Muscle of back (tissue), 11 donors: ENCODE data around the gene RBM46. TPM values are rescaled to one million over a fixed set of nuclear protein-coding genes. Genes with fewer than 3 reads are reported as not detected.
"Not testable (repeated sequence)": the region's sequence is repeated elsewhere in the genome, so short reads cannot be mapped to it uniquely, and the experiment has no call there.

ENCODE experiments used
- DNase-seq, 3 donors: peaks; one replicate each; pipeline versions ENCODE4 v3.0.0 to v3.0.0-alpha.2; 2013
- polyA plus RNA-seq, 10 donors: library from polyadenylated mRNA; unstranded; fragments of 120-200 nt; gene quantifications; one replicate each; pipeline ENCODE4 v1.2.1, GENCODE V29; 2013; ENCODE audit not compliant: insufficient read length in 10 of 10

Gene RBM46
- polyA plus RNA-seq, 10 donors, result 0.05 to 0.24 (median 0.13) TPM; not detected in 4

- no peak for DNase-seq
Measured at GRCh38 chr4:154836513-154836912, 55.4 kb downstream of the RBM46 start.

GRCh38 chr4:154838155-154838554 is 57.1 kb downstream of the RBM46 start:
- no peak for DNase-seq

GRCh38 chr4:154838694-154839093 is 57.6 kb downstream of the RBM46 start:
- DNase-seq, result no peak

GRCh38 chr4:154854362-154854761 is 73.3 kb downstream of the RBM46 start:
- DNase-seq, result peak; percentile 5 to 19 (median 10)

GRCh38 chr4:154858166-154858565 is 77.1 kb downstream of the RBM46 start:
- DNase-seq, result no peak

- DNase-seq, result no peak
Measured at GRCh38 chr4:154868414-154869194, 87.5 kb downstream of the RBM46 start.

- DNase-seq, result peak in 2 of 3 donors; percentile 2 to 8
Measured at GRCh38 chr4:154869301-154869700, 88.2 kb downstream of the RBM46 start.

- DNase-seq, result no peak
Measured at GRCh38 chr4:154872198-154872597, 91.1 kb downstream of the RBM46 start.

GRCh38 chr4:154874049-154874448 is 93.0 kb downstream of the RBM46 start:
- not testable (repeated sequence) for DNase-seq

GRCh38 chr4:154877110-154877760 is 96.2 kb downstream of the RBM46 start:
- DNase-seq, result peak in 1 of 3 donors; percentile 43

Other genes starting within 250 kb of the RBM46 start
- 10 to 100 TPM; 50.0 to 69.9 (median 61.8) TPM for gene PLRG1, start 230.9 kb upstream of the RBM46 start, polyA plus RNA-seq
- gene FGB, start 218.3 kb upstream of the RBM46 start, polyA plus RNA-seq, result 1 to 10 TPM in 1 of 10 donors, under 1 TPM in 1, not detected in 8; 0.83 to 5.5 TPM
- gene FGA, start 190.5 kb upstream of the RBM46 start, polyA plus RNA-seq, result 1 to 10 TPM in 1 of 10 donors, under 1 TPM in 1, not detected in 8; 0.33 to 3.0 TPM
- gene FGG, start 168.6 kb upstream of the RBM46 start, polyA plus RNA-seq, result 1 to 10 TPM in 1 of 10 donors, under 1 TPM in 1, not detected in 8; 0.31 to 2.6 TPM
- under 1 TPM in 8 of 10 donors, not detected in 2; 0.09 to 0.56 (median 0.19) TPM for gene LRAT, start 37.3 kb upstream of the RBM46 start, polyA plus RNA-seq